PC-3 (cell line): ENCODE measurements around the gene DHRS2. TPM values are rescaled to one million over a fixed set of nuclear protein-coding genes. Genes with fewer than 3 reads are reported as not detected.
A peak's percentile ranks its signal among the peaks of the same experiment; 100 is the strongest.

Source experiments
- ATAC-seq: fragments of 200-7000 bp; cut with Tn5 transposase; 2 replicates; pipeline ENCODE4 v1.9.1; 2020; ENCODE audit warnings: mild to moderate bottlenecking, moderate library complexity
- BruUV-seq: library from RNA; stranded (reverse); fragments of 400-500 nt; replicated peaks from 2 replicates; lab custom pipeline; 2021; lab: Mats Ljungman, UMichigan
- CTCF ChIA-PET: fragments of 300-600 bp; sonication (Branson Sonifier 250); formaldehyde crosslinking; loops from one replicate; lab custom pipeline; 2022; ENCODE audit warnings: antibody characterized with exemption; lab: Charles Lee
- POLR2A ChIA-PET: fragments of 300-600 bp; sonication (Branson Sonifier 250); formaldehyde crosslinking; loops from one replicate; lab custom pipeline; 2022; ENCODE audit warnings: antibody characterized with exemption; ENCODE audit not compliant: unreplicated experiment; lab: Charles Lee
- DNase-seq: peaks from one replicate; pipeline ENCODE4 v3.0.0-alpha.2; 2015
- H2AFZ ChIP-seq: fragments of 300-600 bp; sonication (generic); 2 replicates; pipeline ENCODE4 v1.6.0; 2016; ENCODE audit warnings: antibody characterized with exemption, low read length
- H3F3A ChIP-seq: fragments of 300-600 bp; sonication (generic); one replicate; pipeline ENCODE4 v1.6.0; 2017; ENCODE audit warnings: antibody characterized with exemption, low read length, control low read depth, mild to moderate bottlenecking; ENCODE audit not compliant: unreplicated experiment
- H3K27ac ChIP-seq: fragments of 300-600 bp; sonication (generic); 2 replicates; pipeline ENCODE4 v1.5.1; 2016; ENCODE audit warnings: mild to moderate bottlenecking, low read length
- H3K27me3 ChIP-seq: fragments of 300-600 bp; sonication (generic); 2 replicates; pipeline ENCODE4 v1.6.1; 2016; ENCODE audit warnings: low read length, mixed read lengths
- H3K36me3 ChIP-seq: fragments of 300-600 bp; sonication (generic); 2 replicates; pipeline ENCODE4 v1.6.1; 2016; ENCODE audit warnings: low read depth, mixed run types, low read length, mixed read lengths
- H3K4me1 ChIP-seq: fragments of 300-600 bp; sonication (generic); 2 replicates; pipeline ENCODE4 v1.5.1; 2016; ENCODE audit warnings: low read length; ENCODE audit not compliant: insufficient read depth
- H3K4me2 ChIP-seq: fragments of 300-600 bp; sonication (generic); 2 replicates; pipeline ENCODE4 v1.6.0; 2016; ENCODE audit warnings: low read length
- H3K4me3 ChIP-seq: fragments of 300-600 bp; sonication (generic); 2 replicates; pipeline ENCODE4 v1.5.1; 2016; ENCODE audit warnings: mild to moderate bottlenecking, low read length, mixed read lengths
- H3K79me2 ChIP-seq: fragments of 300-600 bp; sonication (generic); 2 replicates; pipeline ENCODE4 v1.6.1; 2017; ENCODE audit warnings: low read length, mixed read lengths
- H3K9ac ChIP-seq: fragments of 300-600 bp; sonication (generic); 2 replicates; pipeline ENCODE4 v1.6.0; 2016; ENCODE audit warnings: mild to moderate bottlenecking, low read length
- H3K9me2 ChIP-seq: fragments of 300-600 bp; sonication (generic); replicated peaks from 2 replicates; pipeline ENCODE4 v1.6.1; 2016; ENCODE audit warnings: mixed run types, low read length, mixed read lengths
- H3K9me3 ChIP-seq: fragments of 300-600 bp; sonication (generic); 2 replicates; pipeline ENCODE4 v1.6.1; 2016; ENCODE audit warnings: low read length, mixed read lengths
- H4K20me1 ChIP-seq: fragments of 300-600 bp; sonication (generic); 2 replicates; pipeline ENCODE4 v1.6.1; 2016; ENCODE audit warnings: low read length, mixed read lengths
- CTCF ChIP-seq: fragments of 300-600 bp; sonication (generic); conservative IDR thresholded peaks from 2 replicates; pipeline ENCODE4 v1.5.1; 2017; ENCODE audit warnings: antibody characterized with exemption, low read depth, mild to moderate bottlenecking, low read length
- EZH2 ChIP-seq: fragments of 300-600 bp; sonication (generic); IDR thresholded peaks from one replicate; pipeline ENCODE4 v1.6.1; 2017; ENCODE audit warnings: antibody characterized with exemption, mild to moderate bottlenecking, low read length; ENCODE audit not compliant: unreplicated experiment
- EZH2phosphoT487 ChIP-seq: fragments of 300-600 bp; sonication (generic); IDR thresholded peaks from 2 replicates; pipeline ENCODE4 v1.6.1; 2018; ENCODE audit warnings: mild to moderate bottlenecking, antibody characterized with exemption, low read length, borderline replicate concordance
- intact Hi-C: fragments of 100-400 bp; cut with micrococcal nuclease; formaldehyde crosslinking; loops from 2 replicates; pipeline ENCODE4 v1.9.0; 2023
- total RNA-seq: library from RNA; depleted of rRNA; stranded (reverse); fragments of >200 nt; gene quantifications from 2 replicates; pipeline ENCODE4 v1.2.3, GENCODE V29; 2014

The DHRS2 gene
- total RNA-seq, 1 experiment from 2014 or later: 40.9 TPM

- POLR2A ChIA-PET: no interaction called here
- DNase-seq: no peak
- Histone ChIP-seq H3F3A (no peaks in the 10 kb centered on the region), H3K9me3 (no peaks in the 10 kb centered on the region), H4K20me1 (no peaks in the 10 kb centered on the region), H3K4me1 (peaks cover 7% of the 10 kb centered on the region), H3K9me2 (no peaks in the 10 kb centered on the region), H3K27ac (no peak overlapping the region), H3K27me3 (peaks cover 51% of the 10 kb centered on the region), H3K79me2 (no peaks in the 10 kb centered on the region), H3K4me3 (no peak overlapping the region), H2AFZ (no peak overlapping the region), H3K36me3 (no peaks in the 10 kb centered on the region), H3K9ac (no peak overlapping the region), H3K4me2 (no peak overlapping the region)
- intact Hi-C loops: no loop called here
- no peak for TF ChIP-seq EZH2phosphoT487
- no peak for ATAC-seq
- CTCF ChIA-PET: no interaction called here
- BruUV-seq: no TSS peak
Observed at GRCh38 chr14:23610090-23610814, 25.9 kb upstream of the DHRS2 start.

- TF ChIP-seq CTCF: no peak
- TF ChIP-seq EZH2: no peak
- TF ChIP-seq EZH2phosphoT487: no peak
- 0 out of 2 replicates have a peak overlapping the region, but pooled peaks have one; percentile 9 for H3K4me3 ChIP-seq
- H3K36me3 ChIP-seq: no peaks in the 10 kb centered on the region
- H3K9ac ChIP-seq: no peak overlapping the region
- BruUV-seq: no TSS peak
- H3K9me3 ChIP-seq: no peaks in the 10 kb centered on the region
- DNase-seq: no peak
- H3K27me3 ChIP-seq: peaks cover 51% of the 10 kb centered on the region
- no peaks in the 10 kb centered on the region for H3F3A ChIP-seq
- H4K20me1 ChIP-seq: no peaks in the 10 kb centered on the region
- H3K4me1 ChIP-seq: peaks cover 7% of the 10 kb centered on the region
- H3K79me2 ChIP-seq: no peaks in the 10 kb centered on the region
- no peak overlapping the region for H3K27ac ChIP-seq
- ATAC-seq: no peak
- H3K4me2 ChIP-seq: peak overlapping the region; percentile 60
- no peaks in the 10 kb centered on the region for H3K9me2 ChIP-seq
- ChIA-PET CTCF (no interaction called here), POLR2A (no interaction called here)
- intact Hi-C loops: no loop called here
- H2AFZ ChIP-seq: 0 out of 2 replicates have a peak overlapping the region, but pooled peaks have one; percentile 36
Observed at GRCh38 chr14:23610815-23611289, 25.3 kb upstream of the DHRS2 start.

- ATAC-seq (no peak), DNase-seq (no peak)
- intact Hi-C loops: no loop called here
- Histone ChIP-seq H3K4me1 (peaks cover 7% of the 10 kb centered on the region), H3K27ac (no peak overlapping the region), H3K79me2 (no peaks in the 10 kb centered on the region), H3F3A (no peaks in the 10 kb centered on the region), H2AFZ (no peak overlapping the region), H3K9ac (no peak overlapping the region), H3K4me2 (no peak overlapping the region), H3K4me3 (no peak overlapping the region), H3K9me3 (no peaks in the 10 kb centered on the region), H3K9me2 (no peaks in the 10 kb centered on the region), H3K36me3 (no peaks in the 10 kb centered on the region), H4K20me1 (no peaks in the 10 kb centered on the region), H3K27me3 (peaks cover 38% of the 10 kb centered on the region)
- TF ChIP-seq EZH2phosphoT487: no peak
- no peak for TF ChIP-seq CTCF
- TF ChIP-seq EZH2: no peak
- POLR2A ChIA-PET: interaction anchor here (0.6 kb wide), 1 partner anchor 332 kb away, joined by 3 read pairs; no protein-coding TSS in a partner anchor
- BruUV-seq: no TSS peak
- CTCF ChIA-PET: no interaction called here
Observed at GRCh38 chr14:23612354-23612732, 23.8 kb upstream of the DHRS2 start.
